Fibroblast of skin of scalp (primary cell): ENCODE results near the gene RXRA.

ENCODE experiments used
- DNase-seq: peaks from one replicate; pipeline ENCODE4 v3.0.0-alpha.2; 2013

RXRA gene

DNA sequence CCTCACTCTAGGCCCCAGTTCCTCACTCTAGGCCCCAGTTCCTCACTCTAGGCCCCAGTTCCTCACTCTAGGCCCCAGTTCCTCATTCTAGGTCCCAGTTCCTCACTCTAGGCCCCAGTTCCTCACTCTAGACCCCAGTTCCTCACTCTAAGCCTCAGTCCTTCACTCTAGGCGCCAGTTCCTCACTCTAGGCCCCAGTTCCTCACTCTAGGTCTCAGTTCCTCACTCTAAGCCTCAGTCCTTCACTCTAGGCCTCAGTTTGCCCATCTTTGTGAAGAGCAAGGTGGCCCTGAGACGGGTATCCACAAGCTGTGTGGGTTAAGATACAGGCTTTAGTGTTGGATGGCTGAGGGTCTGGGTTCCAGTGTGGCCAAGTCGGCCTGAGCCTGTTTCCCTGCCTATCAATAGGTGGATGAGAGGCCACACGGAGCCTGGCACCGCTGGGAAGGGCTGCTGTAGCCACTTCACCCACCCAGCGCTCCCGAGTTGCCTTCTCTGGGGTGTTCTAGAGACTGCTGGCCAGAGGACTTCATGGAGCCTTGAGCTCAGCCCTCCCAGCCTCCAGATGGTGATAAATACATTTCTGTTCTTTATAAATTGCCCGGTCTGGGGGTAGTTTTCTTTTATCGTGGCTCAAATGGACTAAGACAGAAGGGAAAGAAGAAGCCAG is 150.2 kb downstream of the RXRA start:
- DNase-seq: no peak

GRCh38 chr9:134476942-134477335 is 150.7 kb downstream of the RXRA start:
- no peak for DNase-seq

DNA sequence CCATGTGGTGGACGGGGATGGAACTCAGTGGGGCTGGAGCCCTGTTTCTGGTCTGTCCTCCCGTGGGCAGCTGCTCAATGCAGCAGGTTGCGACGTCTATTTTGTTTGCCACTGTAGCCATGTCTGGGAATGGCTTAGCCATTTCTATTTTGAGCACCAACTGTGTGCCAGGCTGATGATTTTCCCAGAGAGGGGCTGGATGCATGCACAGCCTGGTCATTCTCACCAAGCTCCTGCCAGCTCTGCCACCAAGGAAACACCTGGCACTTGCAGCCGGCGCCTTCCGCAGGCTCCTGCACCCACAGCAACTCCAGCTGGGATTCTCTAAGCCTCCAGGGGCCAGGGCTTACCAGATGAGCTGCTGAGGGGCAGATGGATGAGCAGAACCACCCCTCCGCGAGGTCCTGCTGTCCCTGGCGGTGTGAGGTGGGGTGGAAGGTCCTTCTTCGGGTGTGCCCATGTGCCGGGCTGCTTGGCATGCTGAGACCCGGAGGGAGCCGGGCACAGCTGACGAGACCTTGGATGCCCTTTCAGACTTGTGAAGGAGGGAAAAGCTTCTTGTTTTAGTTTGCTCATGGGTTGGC is 151.2 kb downstream of the RXRA start:
- no peak for DNase-seq

DNA sequence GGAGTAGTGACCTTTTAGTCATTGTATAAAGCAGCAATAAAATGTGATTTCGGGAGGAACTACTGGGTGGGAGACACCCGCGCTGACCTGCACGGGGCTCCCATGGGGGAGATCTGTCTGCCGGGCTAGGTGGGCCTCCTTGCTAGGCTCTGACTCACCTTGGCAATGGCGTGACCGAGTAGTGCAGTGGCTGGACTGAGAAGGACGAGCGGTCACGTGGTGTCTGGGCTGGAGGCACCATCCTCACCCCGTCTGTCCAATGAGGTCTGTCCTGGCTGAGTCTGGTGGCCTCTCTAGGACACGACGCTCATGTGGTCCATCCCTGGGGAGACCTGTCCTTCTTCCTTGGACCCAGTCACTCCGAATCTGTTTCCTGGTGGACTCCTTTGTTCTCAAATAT is 151.7 kb downstream of the RXRA start:
- no peak for DNase-seq

DNA sequence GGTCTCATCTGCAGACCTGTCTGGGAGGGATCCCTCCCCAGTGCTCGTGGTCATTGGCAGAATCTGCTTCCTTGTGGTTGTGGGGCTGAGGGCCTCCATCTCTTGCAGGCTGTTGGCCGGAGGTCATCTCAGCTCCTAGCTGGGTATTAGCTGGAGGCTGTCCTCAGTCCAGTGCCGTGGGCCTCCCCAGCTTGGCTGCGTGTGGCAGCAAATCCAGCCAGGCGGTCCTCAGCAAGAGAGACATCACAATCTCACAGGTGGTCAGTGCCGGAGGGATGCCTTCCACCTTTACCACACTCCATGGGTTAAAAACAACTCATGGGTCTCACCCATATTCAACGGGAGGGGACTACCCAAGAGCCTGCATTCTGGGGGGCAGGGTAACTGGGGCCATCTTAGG is 155.5 kb downstream of the RXRA start:
- no peak for DNase-seq

DNA sequence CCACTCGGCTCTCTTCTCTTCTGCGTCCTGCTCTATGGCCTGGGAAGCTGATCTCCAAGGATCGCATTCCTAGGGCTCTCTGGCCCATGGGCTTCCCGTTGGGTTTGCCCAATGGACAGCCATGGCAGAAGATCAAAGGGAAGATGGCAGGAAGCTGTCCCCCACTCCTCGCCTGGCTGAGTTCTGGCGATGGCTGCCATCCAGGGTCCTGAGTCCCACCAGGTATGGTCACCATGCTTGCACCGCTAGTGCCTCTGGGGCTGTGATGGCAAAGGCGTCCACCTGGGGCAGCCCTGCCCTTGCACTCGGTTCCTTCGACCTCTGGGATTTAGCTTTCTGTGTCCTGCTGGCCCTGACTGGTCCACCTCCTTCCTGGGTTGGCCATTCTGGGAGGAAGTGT is 156.0 kb downstream of the RXRA start:
- no peak for DNase-seq

- no peak for DNase-seq
These were observed 157.3 kb downstream of the RXRA start for GRCh38 chr9:134483361-134484184.

DNA sequence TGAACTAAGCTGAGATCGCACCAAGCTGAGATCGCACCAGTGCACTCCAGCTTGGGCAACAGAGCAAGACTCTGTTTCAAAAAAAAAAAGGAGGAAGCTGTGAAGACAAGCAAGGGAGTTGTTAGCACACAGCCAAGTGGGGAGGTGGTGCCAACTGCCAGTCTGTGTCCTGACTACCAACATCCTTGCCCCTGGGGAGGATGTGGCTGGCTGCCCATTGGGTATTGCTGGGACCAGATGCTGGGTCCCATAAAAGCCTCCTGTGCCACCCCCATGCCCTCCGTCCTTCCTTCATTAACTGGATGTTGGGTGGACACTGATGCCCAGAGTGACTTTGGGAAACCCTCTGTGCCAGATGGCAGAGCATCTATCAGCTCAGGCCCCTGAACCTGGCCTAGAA is 158.2 kb downstream of the RXRA start:
- DNase-seq: no peak

- DNase-seq: no peak
These were observed 159.4 kb downstream of the RXRA start for GRCh38 chr9:134485653-134486052.

- DNase-seq: no peak
These were observed 159.9 kb downstream of the RXRA start for GRCh38 chr9:134486143-134486591.

DNA sequence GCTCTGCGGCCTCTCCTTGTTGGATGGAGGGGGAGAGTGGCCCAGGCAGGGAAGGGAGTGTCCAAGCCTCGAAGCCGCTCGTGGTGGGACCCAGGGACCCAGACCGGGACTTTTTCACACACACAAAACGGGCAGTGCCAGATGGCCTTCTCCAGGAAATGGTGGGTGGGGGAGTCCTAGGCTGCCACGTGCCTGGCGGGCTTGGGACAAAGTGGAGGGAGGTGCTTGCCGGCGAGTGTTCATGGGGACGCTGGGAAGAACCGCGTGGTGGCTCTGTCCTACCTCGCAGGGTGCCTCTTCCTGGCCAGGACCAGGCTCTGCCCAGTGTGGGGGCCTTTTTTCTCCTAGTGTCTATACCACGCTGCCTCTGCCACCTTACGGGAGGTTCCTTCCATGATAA is 160.3 kb downstream of the RXRA start:
- no peak for DNase-seq
